Spleen (tissue), 7 donors: Measurements from ENCODE around the gene SREBF1.

Experiments
- CTCF ChIP-seq, 11 experiments: fragments of 200-600 bp in 7 of 11; fragments of 450-650 bp in 4 of 11; sonication (generic) in 4 of 11; IDR thresholded peaks in 8 of 11; conservative IDR thresholded peaks in 3 of 11; 1 replicate in 7 of 11; 2 replicates in 4 of 11; pipeline versions ENCODE4 v1.4.0 to v1.8.0; 2016 to 2021; ENCODE audit warnings: antibody characterized with exemption in 11 of 11, inconsistent platforms in 4 of 11, mild to moderate bottlenecking in 1 of 11
- POLR2A ChIP-seq, 3 donors: fragments of 450-650 bp; IDR thresholded peaks; one replicate each; pipeline ENCODE4 v1.5.1; 2017; ENCODE audit warnings: antibody characterized with exemption in 3 of 3, mild to moderate bottlenecking in 1 of 3
- POLR2AphosphoS5 ChIP-seq, 3 donors: sonication (generic); formaldehyde crosslinking; IDR thresholded peaks; one replicate each; pipeline ENCODE4 v1.5.1; 2017; ENCODE audit warnings: antibody characterized with exemption in 3 of 3
- donor health status: DM: no; HTN: no; CAD: no; lungs with moderate emphysema.
- donor health status: DM: no; HTN: no; CAD: no.
- donor health status: DM: no; HTN: no; CAD: no.

- TF ChIP-seq CTCF (IDR thresholded peaks at IDR 0.05 in 8 of 11, conservative IDR thresholded peaks at IDR 0.05 in 3 of 11) (no peak), POLR2AphosphoS5 (IDR thresholded peaks at IDR 0.05) (peak in 1 of 3 donors; percentile 12), POLR2A (IDR thresholded peaks at IDR 0.05) (no peak)
Observed at GRCh38 chr17:17826942-17827785, 9.6 kb downstream of the SREBF1 start.
